Stomach smooth muscle (tissue), 2 donors: ENCODE results near the gene RELT.
A peak's percentile ranks its signal among the peaks of the same experiment; 100 is the strongest.

Experiments
- H3K27ac ChIP-seq: one replicate; pipeline ENCODE4 v1.7.0; 2013; ENCODE audit warnings: mild to moderate bottlenecking, low read length, inconsistent platforms
- H3K27me3 ChIP-seq, 2 donors: one replicate each; pipeline ENCODE4 v1.7.0; 2013; ENCODE audit warnings: low read length in 2 of 2; ENCODE audit not compliant: insufficient read depth in 2 of 2, control insufficient read depth in 1 of 2
- H3K36me3 ChIP-seq, 2 donors: one replicate each; pipeline ENCODE4 v1.7.0; 2013; ENCODE audit warnings: low read length in 2 of 2; ENCODE audit not compliant: control insufficient read depth in 2 of 2, insufficient read depth in 2 of 2
- H3K4me1 ChIP-seq: one replicate; pipeline ENCODE4 v1.7.0; 2013; ENCODE audit warnings: low read length; ENCODE audit not compliant: control insufficient read depth, insufficient read depth
- H3K4me3 ChIP-seq, 2 donors: one replicate each; pipeline ENCODE4 v1.7.0; 2013; ENCODE audit warnings: low read length in 2 of 2
- H3K9ac ChIP-seq, 2 donors: one replicate each; pipeline ENCODE4 v1.7.0; 2013; ENCODE audit warnings: low read length in 2 of 2, mild to moderate bottlenecking in 1 of 2
- H3K9me3 ChIP-seq, 2 donors: one replicate each; pipeline ENCODE4 v1.7.0; 2013; ENCODE audit warnings: low read length in 2 of 2; ENCODE audit not compliant: control insufficient read depth in 2 of 2
- donor health status: healthy.
- donor health status: Pancreatic carcinoma.

RELT gene, protein sequence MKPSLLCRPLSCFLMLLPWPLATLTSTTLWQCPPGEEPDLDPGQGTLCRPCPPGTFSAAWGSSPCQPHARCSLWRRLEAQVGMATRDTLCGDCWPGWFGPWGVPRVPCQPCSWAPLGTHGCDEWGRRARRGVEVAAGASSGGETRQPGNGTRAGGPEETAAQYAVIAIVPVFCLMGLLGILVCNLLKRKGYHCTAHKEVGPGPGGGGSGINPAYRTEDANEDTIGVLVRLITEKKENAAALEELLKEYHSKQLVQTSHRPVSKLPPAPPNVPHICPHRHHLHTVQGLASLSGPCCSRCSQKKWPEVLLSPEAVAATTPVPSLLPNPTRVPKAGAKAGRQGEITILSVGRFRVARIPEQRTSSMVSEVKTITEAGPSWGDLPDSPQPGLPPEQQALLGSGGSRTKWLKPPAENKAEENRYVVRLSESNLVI

DNA sequence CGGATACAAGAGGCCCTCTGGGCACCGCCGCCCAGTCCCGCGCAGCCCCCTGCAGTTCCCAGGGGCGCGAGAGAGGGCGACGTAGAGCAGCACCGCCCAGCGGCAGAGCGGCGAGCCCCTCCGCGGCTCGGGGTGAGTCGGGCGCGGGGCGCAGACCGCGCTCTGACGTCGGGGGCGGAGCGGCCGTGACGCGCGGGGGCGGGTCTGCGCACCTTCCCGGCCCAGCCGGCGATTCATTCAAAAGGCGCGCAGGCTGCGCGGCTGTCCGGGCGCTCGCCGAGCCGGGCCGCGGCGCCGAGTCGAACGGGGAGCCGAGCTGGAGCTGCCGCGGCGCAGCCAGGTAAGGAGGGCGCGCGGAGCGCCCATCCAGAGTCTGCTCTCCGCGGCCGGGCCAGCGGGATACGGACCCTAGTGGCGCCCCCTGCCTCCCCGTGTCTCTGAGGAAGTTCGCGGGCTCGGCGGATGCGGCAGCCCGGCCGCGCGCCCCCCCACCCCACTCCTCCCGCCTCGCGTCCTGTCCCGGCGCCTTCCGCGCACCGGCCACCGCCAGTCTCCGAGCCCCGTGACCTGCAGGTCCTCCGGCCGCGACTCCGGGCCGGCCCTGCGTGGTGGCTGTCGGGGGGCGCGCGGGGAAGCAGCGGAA is at the start of gene RELT:
Gene RELT (plus strand): TSS at position 240 of the 643 bp plus-strand sequence. CDS start 12,738 bp downstream, outside the sequence.
- H3K9me3 ChIP-seq: no peaks in the 10 kb centered on the region
- no peaks in the 10 kb centered on the region for H3K36me3 ChIP-seq
- H3K4me1 ChIP-seq: peaks cover 29% of the 10 kb centered on the region
- H3K27ac ChIP-seq: peak within 1 kb of the TSS; percentile 78
- H3K9ac ChIP-seq: peak within 1 kb of the TSS; percentile 66 to 75
- H3K27me3 ChIP-seq: no peaks in the 10 kb centered on the region
- peak within 1 kb of the TSS; percentile 58 to 76 for H3K4me3 ChIP-seq

DNA sequence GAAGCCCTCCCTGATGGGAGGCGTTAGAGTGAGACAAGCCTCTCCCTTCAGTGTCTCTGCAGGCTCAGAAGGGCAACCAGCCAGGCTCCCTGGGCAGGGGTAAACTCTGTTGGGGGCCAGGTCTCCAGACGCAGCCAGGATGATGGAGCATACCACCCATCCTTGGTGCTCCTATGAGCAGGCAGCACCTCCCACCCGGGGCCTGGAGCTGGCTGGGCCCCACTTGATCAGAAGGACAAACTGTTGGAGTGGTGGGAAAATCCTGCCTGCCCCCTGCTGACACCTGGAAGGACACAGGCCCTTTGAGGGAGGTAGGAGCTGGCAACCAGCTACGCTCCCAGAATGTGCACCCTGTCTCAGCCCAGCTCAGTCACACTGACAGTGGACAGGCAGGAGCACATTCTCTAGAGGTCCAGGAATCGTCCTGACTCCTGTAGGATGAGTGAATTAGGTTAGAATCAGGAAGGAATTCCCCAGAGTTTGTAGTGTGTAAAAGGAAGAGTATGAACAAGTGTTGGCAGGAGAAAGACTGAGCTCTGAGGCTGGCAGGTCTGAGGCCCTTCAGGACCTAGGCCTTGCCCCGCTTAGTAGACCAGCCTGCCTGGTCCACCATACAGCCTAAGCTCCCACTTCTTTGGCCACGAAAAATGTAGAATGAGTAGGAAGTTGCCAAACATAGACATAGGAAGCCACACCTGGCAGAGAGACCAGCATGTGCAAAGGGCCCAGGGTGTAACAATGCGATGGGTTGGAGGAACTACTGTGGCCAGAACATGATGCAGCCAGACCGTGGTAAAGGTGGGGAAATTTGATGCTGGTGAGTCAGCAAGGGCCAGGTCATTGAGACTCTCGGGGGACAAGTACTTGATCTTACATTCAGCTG is 49.0 kb upstream of the RELT start:
- peaks cover 89% of the 10 kb centered on the region for H3K4me1 ChIP-seq
- H3K4me3 ChIP-seq: peak overlapping the region in 1 of 2 donors; percentile 29
- peak overlapping the region in 1 of 2 donors; percentile 21 for H3K9ac ChIP-seq
- no peaks in the 10 kb centered on the region for H3K9me3 ChIP-seq
- H3K36me3 ChIP-seq: peaks cover 0 to 2% of the 10 kb centered on the region in 2 donors
- H3K27me3 ChIP-seq: no peaks in the 10 kb centered on the region
- peak overlapping the region; percentile 74 for H3K27ac ChIP-seq

DNA sequence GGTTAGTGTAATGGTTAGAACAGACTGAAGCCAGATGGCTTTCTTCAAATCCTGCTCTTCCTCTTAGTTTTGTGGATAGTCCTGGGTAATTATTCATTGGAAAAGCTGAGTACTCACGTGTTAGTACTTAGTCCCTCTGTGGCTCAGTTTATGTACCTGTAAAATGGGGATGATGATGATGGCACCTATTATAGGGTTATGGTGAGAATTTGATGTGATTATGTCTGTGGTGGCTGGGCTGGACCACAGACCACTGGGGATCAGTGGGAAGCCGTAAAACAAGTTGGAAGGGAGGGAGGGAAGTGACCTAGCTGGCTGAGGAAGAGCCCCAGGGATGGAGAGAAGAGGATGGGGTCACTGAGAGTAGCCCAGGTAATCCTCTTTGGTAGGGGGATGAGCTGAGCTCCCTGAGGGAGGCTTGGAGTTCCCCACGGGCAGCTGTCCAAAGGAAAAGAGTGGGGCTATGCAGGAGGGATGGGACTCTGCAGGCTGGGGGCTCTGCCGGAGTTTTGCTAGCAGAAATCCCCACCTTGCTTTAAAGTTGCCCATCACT is 48.3 kb upstream of the RELT start:
- peaks cover 89% of the 10 kb centered on the region for H3K4me1 ChIP-seq
- H3K9me3 ChIP-seq: no peaks in the 10 kb centered on the region
- peak overlapping the region; percentile 74 for H3K27ac ChIP-seq
- no peak overlapping the region for H3K9ac ChIP-seq
- H3K27me3 ChIP-seq: no peaks in the 10 kb centered on the region
- peaks cover 0 to 2% of the 10 kb centered on the region in 2 donors for H3K36me3 ChIP-seq
- no peak overlapping the region for H3K4me3 ChIP-seq

DNA sequence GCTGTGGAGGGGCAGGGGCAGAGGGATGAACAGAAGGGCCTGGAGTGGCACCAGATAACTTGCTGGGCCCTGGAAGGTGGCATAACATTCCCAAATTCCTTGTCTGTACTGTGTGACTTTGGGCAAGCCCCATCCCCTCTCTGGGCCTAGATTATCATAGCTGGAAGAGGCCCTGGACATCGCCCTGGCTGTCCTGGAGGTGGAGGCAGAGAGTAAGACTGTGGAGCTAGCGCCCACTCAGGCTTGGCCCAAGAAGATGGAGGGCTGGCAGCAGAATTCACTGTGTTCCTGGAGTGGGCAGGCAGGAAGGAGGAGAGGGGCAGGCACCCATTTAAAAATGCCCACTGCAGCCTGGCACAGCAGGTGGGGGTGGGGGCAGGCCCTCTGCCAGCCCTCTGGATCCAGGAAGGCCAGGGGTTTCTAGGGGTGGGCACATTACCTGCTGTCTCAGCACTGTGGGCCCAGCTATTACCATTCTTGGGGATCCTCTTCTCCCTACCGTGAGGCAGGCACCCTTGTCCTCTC is 45.6 kb upstream of the RELT start:
- Histone ChIP-seq H3K9me3 (no peaks in the 10 kb centered on the region), H3K4me3 (peak overlapping the region in 1 of 2 donors; percentile 35), H3K27me3 (no peaks in the 10 kb centered on the region), H3K4me1 (peaks cover 87% of the 10 kb centered on the region), H3K36me3 (peaks cover 0 to under 1% of the 10 kb centered on the region in 2 donors), H3K27ac (peak overlapping the region; percentile 80), H3K9ac (peak overlapping the region; percentile 47 to 56)

DNA sequence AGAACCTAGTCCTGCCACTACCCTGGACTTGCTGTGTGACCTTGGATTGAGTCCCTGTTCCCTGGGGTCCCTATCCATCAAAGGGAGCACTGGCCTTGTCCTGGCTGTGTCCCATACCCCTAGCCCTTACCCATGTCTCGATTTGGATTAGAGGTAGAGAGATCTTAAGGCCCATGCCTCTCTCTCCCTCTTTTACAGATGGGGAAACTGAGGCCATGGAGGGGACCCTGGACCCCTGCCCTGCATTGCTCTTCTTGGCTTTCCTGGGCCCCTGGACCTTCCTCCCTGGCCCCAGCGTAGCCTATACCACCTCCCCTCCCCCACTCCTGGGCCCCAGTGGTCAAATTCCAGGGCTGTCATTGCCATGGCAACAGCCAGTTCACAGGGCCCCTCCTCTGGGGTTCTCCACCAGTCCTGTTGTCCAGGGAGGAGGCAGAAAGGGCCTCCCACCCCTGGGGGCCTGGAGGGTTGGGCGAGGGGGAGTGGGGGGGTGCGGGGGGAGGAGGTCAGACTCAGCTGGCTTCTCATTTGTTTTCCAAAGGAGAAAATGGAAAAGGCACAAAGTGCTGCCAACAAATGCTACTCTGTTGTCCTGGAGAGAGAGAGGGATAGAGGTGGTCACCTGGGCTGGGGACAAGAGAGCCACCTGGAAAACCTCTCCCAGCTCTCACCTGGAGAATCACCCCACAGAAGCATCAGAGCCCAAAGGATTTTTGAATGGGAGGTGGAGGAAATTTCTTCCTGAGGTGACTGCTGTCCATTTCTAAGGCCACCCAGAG is 44.9 kb upstream of the RELT start:
- peak overlapping the region; percentile 47 to 56 for H3K9ac ChIP-seq
- H3K36me3 ChIP-seq: no peaks in the 10 kb centered on the region
- peak overlapping the region; percentile 80 for H3K27ac ChIP-seq

DNA sequence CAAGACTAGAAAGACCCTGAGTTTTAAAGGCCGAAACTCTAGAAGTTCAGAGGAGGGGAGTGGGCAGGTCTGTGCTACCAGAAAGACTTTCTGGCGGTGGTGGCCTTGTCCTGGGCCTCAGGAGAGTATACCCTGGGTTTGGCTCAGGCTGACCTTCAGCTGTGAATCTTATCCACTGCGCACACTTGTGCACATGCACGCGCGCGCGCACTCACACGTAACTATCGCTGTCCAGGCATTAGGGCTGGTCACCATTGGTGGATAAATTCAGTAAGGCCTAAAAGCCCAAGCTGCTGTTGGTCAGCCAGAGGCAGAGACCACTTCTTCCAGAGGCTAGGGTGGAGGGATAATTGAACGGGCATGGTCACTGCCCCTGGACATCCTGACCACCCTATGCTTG is 43.0 kb upstream of the RELT start:
- peaks cover 0 to 2% of the 10 kb centered on the region in 2 donors for H3K36me3 ChIP-seq
- no peak overlapping the region for H3K4me3 ChIP-seq
- H3K27ac ChIP-seq: peak overlapping the region; percentile 80
- no peaks in the 10 kb centered on the region for H3K9me3 ChIP-seq
- H3K27me3 ChIP-seq: no peaks in the 10 kb centered on the region
- H3K9ac ChIP-seq: peak overlapping the region; percentile 10 to 51
- H3K4me1 ChIP-seq: peaks cover 75% of the 10 kb centered on the region

More for the DNA sequence above, 44.9 kb upstream of the RELT start:
- Histone ChIP-seq H3K9me3 (no peaks in the 10 kb centered on the region), H3K27me3 (no peaks in the 10 kb centered on the region), H3K4me1 (peaks cover 81% of the 10 kb centered on the region), H3K4me3 (peak overlapping the region in 1 of 2 donors; percentile 35)

DNA sequence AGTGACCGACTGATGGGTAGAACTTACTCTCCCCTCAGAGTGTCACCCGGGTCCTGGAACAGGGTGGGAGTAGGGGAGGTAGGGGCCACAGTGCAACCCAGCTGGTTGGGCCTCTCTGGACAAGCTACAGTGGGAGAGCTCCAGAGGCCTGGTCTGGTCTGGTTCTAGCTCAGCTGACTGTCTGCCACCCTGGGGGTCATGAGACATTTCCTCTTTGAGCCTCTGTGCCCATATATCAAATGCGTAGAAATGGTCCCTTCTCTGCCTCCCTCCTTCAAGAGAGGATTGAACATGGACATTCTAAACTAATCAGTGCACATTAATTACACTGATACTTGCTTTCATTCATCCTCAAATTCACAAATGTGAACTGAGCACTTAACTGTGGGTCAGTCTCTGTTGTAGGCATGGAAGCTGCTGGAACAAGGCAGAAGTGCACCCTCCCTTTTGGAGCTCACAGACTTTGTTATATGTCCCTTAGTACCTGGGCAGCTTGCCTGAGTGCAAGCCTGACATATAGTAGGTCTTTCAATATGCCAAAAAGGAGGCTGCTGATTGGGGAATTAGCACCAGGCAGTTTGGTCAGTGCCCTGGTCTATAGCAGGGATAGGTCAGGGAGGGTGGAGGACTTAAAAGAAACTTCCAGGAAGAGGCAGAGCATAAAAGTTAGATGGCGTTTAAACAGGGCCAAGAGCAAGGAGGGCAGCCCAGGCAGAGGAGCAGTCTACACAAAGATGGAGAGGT is 42.4 kb upstream of the RELT start:
- Histone ChIP-seq H3K4me3 (peak overlapping the region in 1 of 2 donors; percentile 35), H3K4me1 (peaks cover 74% of the 10 kb centered on the region), H3K9ac (peak overlapping the region; percentile 21 to 42), H3K36me3 (peaks cover 0 to 2% of the 10 kb centered on the region in 2 donors), H3K9me3 (no peaks in the 10 kb centered on the region), H3K27ac (peak overlapping the region; percentile 80), H3K27me3 (no peaks in the 10 kb centered on the region)

DNA sequence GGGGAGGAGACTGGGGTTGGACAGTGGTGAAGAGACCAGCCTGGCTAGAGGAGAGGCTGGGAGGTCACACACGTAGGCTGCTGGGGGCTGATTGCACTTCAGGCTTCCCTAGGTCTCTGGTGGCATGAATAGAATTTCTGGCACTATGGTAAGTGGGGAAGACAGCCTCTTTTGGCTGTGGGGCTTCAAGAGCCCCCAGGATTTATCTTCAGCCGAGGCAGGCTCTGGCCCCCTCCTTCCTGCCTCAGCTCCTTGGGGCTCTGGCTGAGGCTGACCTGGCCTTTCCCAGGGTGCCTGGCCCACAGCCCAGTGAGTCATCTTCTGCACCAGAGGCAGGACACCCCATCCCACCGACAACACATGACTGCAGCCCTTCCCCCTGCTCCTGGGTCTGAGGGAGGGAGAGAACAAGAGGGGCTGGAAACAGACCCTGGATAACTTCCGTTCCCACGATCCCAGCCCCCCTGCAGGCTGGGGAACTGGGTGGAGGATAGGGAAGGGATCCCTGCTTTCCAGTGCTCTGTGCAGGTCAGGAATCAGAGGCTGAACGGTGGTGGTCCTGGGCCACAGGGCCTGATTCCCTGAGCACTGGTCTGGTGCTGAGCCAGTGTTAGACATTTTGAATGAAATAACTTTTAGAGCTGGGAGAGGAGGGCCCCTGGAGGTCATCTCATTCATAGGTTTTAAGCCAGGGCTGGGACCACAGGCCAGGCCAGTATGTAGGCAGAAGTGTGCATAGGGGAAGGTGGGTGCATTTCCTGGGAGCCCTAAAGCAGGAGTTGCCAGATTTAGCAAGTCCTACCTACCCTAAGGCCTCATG is 41.6 kb upstream of the RELT start:
- Histone ChIP-seq H3K27me3 (no peaks in the 10 kb centered on the region), H3K9ac (peak overlapping the region; percentile 21 to 42), H3K9me3 (no peaks in the 10 kb centered on the region), H3K27ac (peak overlapping the region; percentile 80), H3K4me1 (peaks cover 72% of the 10 kb centered on the region), H3K4me3 (peak overlapping the region; percentile 31 to 44), H3K36me3 (peaks cover 0 to 2% of the 10 kb centered on the region in 2 donors)
